BJ (cell line): ENCODE results near the gene HIPK2. TPM values are rescaled to one million over a fixed set of nuclear protein-coding genes. Genes with fewer than 3 reads are reported as not detected.

Experiments used
- CTCF ChIA-PET: fragments of 350-600 bp; formaldehyde crosslinking; extraction: SDS; loops from one replicate; lab custom pipeline; 2021; ENCODE audit warnings: antibody characterized with exemption, inconsistent platforms; lab: Yijun Ruan, JAX
- POLR2A ChIA-PET: fragments of 300-600 bp; sonication (Branson Sonifier 250); formaldehyde crosslinking; extraction: SDS; loops from one replicate; lab custom pipeline; 2021; ENCODE audit warnings: antibody characterized with exemption; lab: Charles Lee
- DNase-seq: peaks from one replicate; pipeline ENCODE4 v3.0.0-alpha.2; 2011; ENCODE audit warnings: low read depth
- H3K27me3 ChIP-seq: 2 replicates; pipeline ENCODE4 v1.6.0; 2011; ENCODE audit warnings: low read length; ENCODE audit not compliant: control insufficient read depth, insufficient read depth
- H3K36me3 ChIP-seq: 2 replicates; pipeline ENCODE4 v1.5.1; 2011; ENCODE audit warnings: low read length; ENCODE audit not compliant: control insufficient read depth, insufficient read depth
- H3K4me3 ChIP-seq: 2 replicates; pipeline ENCODE4 v1.5.1; 2011; ENCODE audit warnings: low read depth, mild to moderate bottlenecking, control low read depth, low read length
- CTCF ChIP-seq: IDR thresholded peaks from 2 replicates; pipeline ENCODE4 v1.5.1; 2011; ENCODE audit warnings: low read depth, mild to moderate bottlenecking, control low read depth, inconsistent platforms, low read length, moderate library complexity; ENCODE audit not compliant: insufficient read depth
- polyA plus RNA-seq: library from polyadenylated mRNA; depleted of rRNA; stranded (reverse); fragments of >200 nt; gene quantifications from 2 replicates; pipeline ENCODE4 v1.2.3, GENCODE V29; 2011

Gene HIPK2
- polyA plus RNA-seq, 1 experiment = 3.6 TPM

- Histone ChIP-seq H3K27me3 (no peaks in the 10 kb centered on the region), H3K4me3 (no peak overlapping the region), H3K36me3 (no peaks in the 10 kb centered on the region; the same call in 1 of the 2 replicates)
- CTCF ChIA-PET = interaction anchor here (0.6 to 2.5 kb wide), 4 partner anchors 10 to 352 kb away, joined by 4 to 14 read pairs (median 4); no protein-coding TSS in a partner anchor
- POLR2A ChIA-PET = interaction anchor here (0.5 kb wide), 1 partner anchor 17 kb away, joined by 4 read pairs; no protein-coding TSS in a partner anchor
- no peak for TF ChIP-seq CTCF
- no peak for DNase-seq
These were observed 127.2 kb downstream of the HIPK2 start for GRCh38 chr7:139650429-139651100.

GRCh38 chr7:139648941-139649425 is 128.8 kb downstream of the HIPK2 start:
- H3K4me3 ChIP-seq = no peak overlapping the region
- no peak for TF ChIP-seq CTCF
- ChIA-PET POLR2A (no interaction called here), CTCF (interaction anchor here (0.6 to 5.2 kb wide), 3 partner anchors 14 to 36 kb away, joined by 3 to 50 read pairs (median 11); no protein-coding TSS in a partner anchor)
- DNase-seq = no peak
- no peaks in the 10 kb centered on the region; the same call in 1 of the 2 replicates for H3K36me3 ChIP-seq
- H3K27me3 ChIP-seq = no peaks in the 10 kb centered on the region

GRCh38 chr7:139648391-139648861 is 129.4 kb downstream of the HIPK2 start:
- CTCF ChIA-PET = interaction anchor here (1.7 to 5.2 kb wide), 7 partner anchors 14 to 354 kb away, joined by 8 to 107 read pairs (median 25); partner anchors contain the start of gene HIPK2
- Histone ChIP-seq H3K4me3 (no peak overlapping the region), H3K36me3 (no peaks in the 10 kb centered on the region; the same call in 1 of the 2 replicates), H3K27me3 (no peaks in the 10 kb centered on the region)
- TF ChIP-seq CTCF = no peak
- POLR2A ChIA-PET = no interaction called here
- no peak for DNase-seq

GRCh38 chr7:139647814-139648390 is 129.9 kb downstream of the HIPK2 start:
- ChIA-PET CTCF (interaction anchor here (0.6 to 5.2 kb wide), 15 partner anchors 12 to 372 kb away, joined by 3 to 107 read pairs (median 8); partner anchors contain the start of gene HIPK2), POLR2A (no interaction called here)
- H3K36me3 ChIP-seq = no peaks in the 10 kb centered on the region; the same call in 1 of the 2 replicates
- no peaks in the 10 kb centered on the region for H3K27me3 ChIP-seq
- no peak for DNase-seq
- no peak for TF ChIP-seq CTCF
- no peak overlapping the region for H3K4me3 ChIP-seq

GRCh38 chr7:139647085-139647484 is 130.7 kb downstream of the HIPK2 start:
- POLR2A ChIA-PET = no interaction called here
- Histone ChIP-seq H3K4me3 (no peak overlapping the region), H3K36me3 (no peaks in the 10 kb centered on the region), H3K27me3 (no peaks in the 10 kb centered on the region)
- CTCF ChIA-PET = interaction anchor here (0.7 to 5.2 kb wide), 19 partner anchors 8 to 355 kb away, joined by 3 to 107 read pairs (median 8); partner anchors contain the start of gene HIPK2
- no peak for DNase-seq
- no peak for TF ChIP-seq CTCF
